Glomerular endothelial cell (primary cell): Measurements from ENCODE around the gene SHOC2. TPM values are rescaled to one million over a fixed set of nuclear protein-coding genes. Genes with fewer than 3 reads are reported as not detected.

Experiments
- DNase-seq: peaks from one replicate; pipeline ENCODE4 v3.0.0-alpha.2; 2011; ENCODE audit warnings: low read depth, low spot score; ENCODE audit errors: extremely low read depth
- total RNA-seq: library from RNA; depleted of rRNA; stranded (reverse); fragments of >200 nt; gene quantifications from 2 replicates; pipeline ENCODE4 v1.2.3, GENCODE V29; 2015

Gene SHOC2
- total RNA-seq, 1 donor from 2014 or later = 38.4 TPM

- no peak for DNase-seq
These were observed 118.5 kb downstream of the SHOC2 start for GRCh38 chr10:111037858-111038257.

- no peak for DNase-seq
These were observed 120.1 kb downstream of the SHOC2 start for GRCh38 chr10:111039522-111039921.

GRCh38 chr10:111057006-111057405, 137.6 kb downstream of the SHOC2 start:
- no peak for DNase-seq

Other genes starting within 250 kb of the SHOC2 start
- 45.5 and 56.6 TPM in 2 replicates for gene PDCD4, start 47.7 kb upstream of the SHOC2 start, total RNA-seq
- 14.4 and 25.7 TPM in 2 replicates for gene BBIP1, start 424 bp upstream of the SHOC2 start, total RNA-seq
- gene ADRA2A, start 157.4 kb downstream of the SHOC2 start, total RNA-seq = 0.48 and 2.0 TPM in 2 replicates